GM12891 (cell line): ENCODE data around the gene GPC5.

Source experiments
- DNase-seq: peaks from one replicate; pipeline ENCODE4 v3.0.0; 2011; ENCODE audit warnings: low spot score; ENCODE audit not compliant: insufficient read length
- FAIRE-seq: peaks from 2 replicates; lab custom pipeline; 2011; peaks lifted over from hg19 to GRCh38; lab: Jason Lieb, UNC
- PAX5 ChIP-seq: IDR thresholded peaks from 2 replicates; pipeline ENCODE4 v1.6.1; 2011; ENCODE audit warnings: low read length, moderate library complexity, mild to moderate bottlenecking; ENCODE audit not compliant: insufficient read depth, severe bottlenecking
- POLR2A ChIP-seq: IDR thresholded peaks from 2 replicates; pipeline ENCODE4 v1.6.1; 2011; ENCODE audit warnings: low read depth, low read length, control low read depth
- POLR2AphosphoS5 ChIP-seq: IDR thresholded peaks from 2 replicates; pipeline ENCODE4 v1.6.1; 2011; ENCODE audit warnings: low read depth, low read length, control low read depth
- POU2F2 ChIP-seq: IDR thresholded peaks from 2 replicates; pipeline ENCODE4 v1.6.1; 2011; ENCODE audit warnings: low read depth, mild to moderate bottlenecking, control low read depth, low read length, moderate library complexity
- SPI1 ChIP-seq: IDR thresholded peaks from 2 replicates; pipeline ENCODE4 v1.6.1; 2011; ENCODE audit warnings: low read depth, low read length, control low read depth
- TAF1 ChIP-seq: IDR thresholded peaks from 2 replicates; pipeline ENCODE4 v1.6.1; 2011; ENCODE audit warnings: low read depth, low read length, control low read depth

GPC5 gene

GRCh38 chr13:91493442-91493841, 95.0 kb downstream of the GPC5 start:
- TF ChIP-seq PAX5 (no peak), POLR2A (no peak)
- no peak for DNase-seq
- no peak for FAIRE-seq

GRCh38 chr13:91498298-91498697, 99.9 kb downstream of the GPC5 start:
- no peak for TF ChIP-seq POLR2A
- no peak for FAIRE-seq
- no peak for DNase-seq

- FAIRE-seq: no peak
- DNase-seq: no peak
- TF ChIP-seq SPI1: no peak
- TF ChIP-seq POLR2A: no peak
- TF ChIP-seq POLR2AphosphoS5: no peak
- TF ChIP-seq PAX5: no peak
- no peak for TF ChIP-seq POU2F2
- no peak for TF ChIP-seq TAF1
Observed at GRCh38 chr13:91504216-91504615, 105.8 kb downstream of the GPC5 start.

- TF ChIP-seq POLR2A (no peak), SPI1 (no peak), POU2F2 (no peak), TAF1 (no peak), POLR2AphosphoS5 (no peak), PAX5 (no peak)
- FAIRE-seq: no peak
- DNase-seq: no peak
Observed at GRCh38 chr13:91506759-91507158, 108.3 kb downstream of the GPC5 start.

- DNase-seq: no peak
- FAIRE-seq: no peak
Observed at GRCh38 chr13:91510058-91510457, 111.6 kb downstream of the GPC5 start.

GRCh38 chr13:91513790-91514189, 115.4 kb downstream of the GPC5 start:
- FAIRE-seq: no peak
- no peak for TF ChIP-seq PAX5
- TF ChIP-seq SPI1: no peak
- TF ChIP-seq POLR2A: no peak
- TF ChIP-seq POU2F2: no peak
- TF ChIP-seq POLR2AphosphoS5: no peak
- TF ChIP-seq TAF1: no peak
- DNase-seq: no peak

More at GRCh38 chr13:91510058-91510457, 111.6 kb downstream of the GPC5 start:
- TF ChIP-seq POLR2AphosphoS5 (no peak), PAX5 (no peak)

GRCh38 chr13:91516799-91517198, 118.4 kb downstream of the GPC5 start:
- DNase-seq (no peak), FAIRE-seq (no peak)
- TF ChIP-seq POU2F2 (no peak), PAX5 (no peak), POLR2A (no peak), TAF1 (no peak), POLR2AphosphoS5 (no peak), SPI1 (no peak)

- TF ChIP-seq SPI1: no peak
- TF ChIP-seq PAX5: no peak
- FAIRE-seq: no peak
- no peak for DNase-seq
Observed at GRCh38 chr13:91520952-91521351, 122.5 kb downstream of the GPC5 start.

- FAIRE-seq (no peak), DNase-seq (no peak)
- no peak for TF ChIP-seq SPI1
- TF ChIP-seq PAX5: no peak
- TF ChIP-seq TAF1: no peak
- TF ChIP-seq POLR2A: no peak
- TF ChIP-seq POLR2AphosphoS5: no peak
- no peak for TF ChIP-seq POU2F2
Observed at GRCh38 chr13:91523116-91523515, 124.7 kb downstream of the GPC5 start.

- FAIRE-seq (no peak), DNase-seq (no peak)
- TF ChIP-seq PAX5 (no peak), POU2F2 (no peak), POLR2AphosphoS5 (no peak), POLR2A (no peak), TAF1 (no peak), SPI1 (no peak)
Observed at GRCh38 chr13:91526543-91527033, 128.2 kb downstream of the GPC5 start.
